Measurements from ENCODE around the gene DPEP1.
A peak's percentile ranks its signal among the peaks of the same experiment; 100 is the strongest.
"Not testable (repeated sequence)": the region's sequence is repeated elsewhere in the genome, so short reads cannot be mapped to it uniquely, and the experiment has no call there.

DPEP1 gene

DNA sequence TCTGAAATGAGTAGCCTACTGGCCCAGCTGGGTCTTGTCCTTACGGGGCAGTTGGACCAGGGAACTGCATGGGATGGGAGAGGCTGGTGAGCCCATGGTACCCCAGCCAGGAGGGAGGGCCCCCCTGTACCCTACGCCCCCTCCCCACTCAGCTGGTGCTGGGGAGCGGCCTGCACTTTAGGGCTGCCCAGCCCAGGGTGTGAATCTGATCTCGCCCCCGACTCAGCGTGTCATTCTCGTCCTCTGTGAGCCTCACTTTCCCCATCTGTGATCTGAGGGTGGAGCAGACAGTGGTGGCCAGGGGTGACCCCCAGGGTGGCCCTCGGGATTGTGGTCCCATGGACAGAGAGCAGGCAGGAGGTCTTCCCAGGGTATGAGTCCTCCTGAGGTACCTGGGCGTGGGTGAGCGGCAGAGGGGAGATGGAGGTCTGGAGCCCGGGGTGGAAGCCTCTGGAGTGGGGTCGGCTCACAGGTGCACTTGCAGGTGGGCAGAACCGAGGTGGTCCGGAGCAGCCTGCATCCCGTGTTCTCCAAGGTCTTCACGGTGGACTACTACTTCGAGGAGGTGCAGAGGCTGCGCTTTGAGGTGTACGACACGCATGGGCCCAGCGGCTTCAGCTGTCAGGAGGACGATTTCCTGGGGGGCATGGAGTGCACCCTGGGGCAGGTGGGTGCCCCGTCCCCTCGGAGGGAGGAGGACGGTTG, 36.2 kb upstream of the DPEP1 start:
- no peak for DNase-seq (ENCODE audit: low read depth, low spot score)

DNA sequence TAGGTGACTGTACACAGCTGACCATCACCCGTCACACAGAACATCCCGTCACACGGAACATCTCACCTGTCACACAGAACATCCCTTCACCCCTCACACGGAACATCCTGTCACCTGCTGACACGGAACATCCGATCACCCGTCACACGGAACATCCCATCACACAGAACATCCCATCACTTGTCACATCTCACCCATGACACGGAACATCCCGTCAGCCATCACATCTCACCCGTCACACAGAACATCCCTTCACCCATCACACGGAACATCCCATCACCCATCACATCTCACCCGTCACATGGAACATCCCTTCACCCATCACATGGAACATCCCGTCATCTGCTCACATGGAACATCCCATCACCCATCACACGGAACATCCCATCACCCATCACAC, 34.1 kb upstream of the DPEP1 start:
- DNase-seq (ENCODE audit: low read depth, low spot score): no peak

DNA sequence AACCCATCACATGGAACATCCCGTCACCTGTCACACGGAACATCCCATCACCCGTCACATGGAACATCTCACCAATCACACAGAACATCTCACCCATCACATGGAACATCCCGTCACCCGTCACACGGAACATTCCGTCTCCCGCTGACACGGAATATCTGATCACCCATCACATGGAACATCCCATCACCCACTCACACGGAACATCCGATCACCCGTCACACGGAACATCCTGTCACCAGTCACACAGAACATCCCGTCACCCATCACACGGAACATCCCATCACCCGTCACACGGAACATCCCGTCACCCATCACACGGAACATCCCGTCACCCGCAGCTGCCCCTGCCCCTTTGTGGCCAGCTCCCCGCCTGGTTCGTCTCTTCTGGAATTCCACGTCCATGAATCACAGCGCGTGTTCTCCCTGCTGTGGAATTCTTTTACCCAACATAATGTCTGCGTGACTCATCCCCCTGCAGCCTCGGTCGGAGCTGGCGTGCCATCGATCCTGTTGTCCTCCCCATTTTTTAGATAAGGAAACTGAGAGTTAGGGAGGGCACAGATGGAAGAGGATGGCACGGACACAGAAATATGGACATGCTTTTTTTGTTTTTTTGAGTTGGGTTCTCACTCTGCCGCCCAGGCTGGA, 32.3 kb upstream of the DPEP1 start:
- peak; percentile 89 for DNase-seq (ENCODE audit: low read depth, low spot score)

DNA sequence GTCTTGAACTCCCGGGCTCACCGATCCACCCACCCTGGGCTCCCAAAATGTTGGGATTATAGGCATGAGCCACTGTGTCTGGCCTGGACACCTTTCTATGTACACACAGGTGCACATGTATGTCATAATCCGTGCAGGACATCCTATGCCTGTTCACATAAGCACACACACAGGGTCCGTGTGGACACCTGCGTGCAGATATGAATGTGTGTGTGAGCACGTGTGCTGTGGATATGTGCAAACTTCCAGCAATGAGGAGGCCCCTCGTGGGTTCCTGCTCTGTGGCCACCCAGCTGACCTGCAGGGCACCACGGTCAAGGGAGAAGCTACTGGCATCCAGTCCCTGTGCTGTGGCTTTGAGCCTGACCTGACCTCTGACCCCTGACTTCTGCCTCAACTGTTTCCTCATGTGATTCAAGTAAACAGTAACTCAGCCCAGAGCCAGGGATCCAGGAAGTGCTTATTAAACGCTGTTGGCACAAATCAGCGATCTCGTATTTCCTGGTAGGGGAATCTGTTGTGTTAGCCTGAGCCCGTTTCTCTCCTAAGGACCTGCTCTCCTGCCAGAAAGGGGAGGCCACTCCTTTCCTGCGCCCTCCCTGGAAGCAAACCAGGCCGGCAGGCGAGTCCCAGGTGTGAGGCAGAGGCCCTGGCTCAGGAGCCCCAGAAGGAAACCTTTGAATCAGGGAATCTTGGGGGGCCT, 31.4 kb upstream of the DPEP1 start:
- peak; percentile 58 for DNase-seq (ENCODE audit: low read depth, low spot score)

DNA sequence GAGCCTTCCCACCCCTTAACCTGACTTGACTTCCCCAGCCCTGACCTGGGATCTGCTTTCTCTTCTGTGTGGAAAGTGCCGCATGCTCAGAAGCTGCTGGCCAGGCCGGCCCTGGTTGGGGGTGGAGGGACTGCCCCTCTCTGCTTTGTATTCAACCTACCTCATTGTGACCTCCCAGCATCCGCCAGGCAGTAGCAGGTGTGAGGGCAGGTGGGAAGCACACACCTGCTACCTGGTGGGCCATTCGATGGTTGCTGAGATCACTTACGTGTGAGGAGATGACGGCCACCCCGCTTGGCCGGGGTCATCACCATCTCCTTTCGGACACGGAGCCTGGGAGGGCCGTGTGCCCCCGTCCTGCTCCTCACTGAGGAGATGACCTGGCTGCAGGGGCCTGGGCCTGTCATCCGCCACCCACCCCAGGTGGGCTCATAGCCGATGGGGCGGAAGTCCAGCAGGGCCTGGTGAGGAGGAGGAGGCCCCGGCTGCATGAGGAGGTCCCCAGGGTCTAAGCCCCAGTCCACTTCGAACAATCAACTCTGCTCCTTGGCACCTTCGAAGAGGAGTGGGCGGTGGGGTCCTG, 30.7 kb upstream of the DPEP1 start:
- no peak for DNase-seq (ENCODE audit: low read depth, low spot score)

DNA sequence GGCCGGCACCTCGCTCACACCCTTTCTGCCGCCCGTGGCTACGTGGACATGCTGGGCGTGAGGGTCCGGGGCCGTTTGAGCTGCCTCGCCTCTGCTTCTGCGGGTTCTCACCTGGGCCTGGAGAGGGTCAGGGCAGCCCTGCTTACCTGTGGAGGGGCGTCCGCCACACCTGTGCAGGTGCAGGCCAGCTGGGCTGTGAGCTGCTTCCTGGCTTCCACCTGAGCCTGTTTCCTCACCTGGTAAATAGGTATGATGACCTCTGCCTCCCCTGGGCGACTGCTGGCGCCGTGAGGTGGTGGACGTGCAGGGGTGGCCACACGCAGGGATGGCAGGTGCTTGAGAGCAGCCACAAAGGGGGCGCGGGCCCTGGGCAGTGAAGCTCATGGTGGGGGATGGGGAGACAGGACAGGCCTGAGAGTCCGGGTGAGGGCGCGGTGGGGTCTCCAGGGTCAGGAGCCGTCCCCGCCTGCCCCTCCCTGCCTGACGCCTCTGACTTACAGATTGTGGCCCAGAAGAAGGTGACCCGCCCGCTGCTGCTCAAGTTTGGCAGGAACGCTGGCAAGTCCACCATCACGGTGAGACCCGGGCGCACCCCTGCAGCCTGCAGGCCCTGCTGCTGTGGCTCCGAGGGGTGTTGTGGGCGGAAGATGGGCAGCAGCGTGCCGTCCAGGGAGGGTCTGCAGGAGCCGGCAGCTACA, 30.1 kb upstream of the DPEP1 start:
- no peak for DNase-seq (ENCODE audit: low read depth, low spot score)

DNA sequence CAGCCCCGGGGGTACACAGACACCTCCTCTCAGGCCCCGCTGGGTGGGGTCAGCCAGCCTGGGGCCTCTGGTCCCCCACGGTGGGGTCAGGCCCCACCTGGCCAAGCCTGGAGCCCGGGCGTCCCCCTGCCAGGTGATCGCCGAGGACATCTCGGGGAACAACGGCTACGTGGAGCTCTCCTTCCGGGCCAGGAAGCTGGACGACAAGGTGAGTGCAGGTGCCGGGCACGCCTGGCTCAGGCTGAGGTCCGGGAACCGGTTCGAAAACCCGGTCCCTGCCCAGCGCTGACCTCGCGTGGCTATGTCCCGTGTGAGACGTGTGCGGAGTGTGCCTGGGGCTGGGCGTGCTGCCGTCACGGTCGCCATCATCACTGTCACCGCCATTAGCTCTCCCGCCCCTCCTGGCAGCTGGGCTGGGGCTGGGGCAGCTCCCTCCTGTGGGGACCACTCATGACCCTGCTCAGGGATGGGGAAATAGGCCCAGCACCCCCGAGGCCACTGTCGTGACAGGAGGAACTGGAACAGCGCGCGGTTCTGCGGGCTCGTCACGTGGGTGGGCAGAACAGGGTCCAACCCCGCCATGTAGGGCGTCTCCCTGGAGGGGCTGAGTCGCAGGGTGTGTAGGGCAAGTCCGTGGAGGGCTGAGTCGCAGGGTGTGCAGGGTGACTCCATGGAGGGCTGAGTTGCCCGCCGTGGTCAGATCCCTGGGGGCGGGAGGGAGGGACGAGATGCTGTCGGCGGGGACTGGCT, 29.4 kb upstream of the DPEP1 start:
- DNase-seq (ENCODE audit: low read depth, low spot score): no peak

DNA sequence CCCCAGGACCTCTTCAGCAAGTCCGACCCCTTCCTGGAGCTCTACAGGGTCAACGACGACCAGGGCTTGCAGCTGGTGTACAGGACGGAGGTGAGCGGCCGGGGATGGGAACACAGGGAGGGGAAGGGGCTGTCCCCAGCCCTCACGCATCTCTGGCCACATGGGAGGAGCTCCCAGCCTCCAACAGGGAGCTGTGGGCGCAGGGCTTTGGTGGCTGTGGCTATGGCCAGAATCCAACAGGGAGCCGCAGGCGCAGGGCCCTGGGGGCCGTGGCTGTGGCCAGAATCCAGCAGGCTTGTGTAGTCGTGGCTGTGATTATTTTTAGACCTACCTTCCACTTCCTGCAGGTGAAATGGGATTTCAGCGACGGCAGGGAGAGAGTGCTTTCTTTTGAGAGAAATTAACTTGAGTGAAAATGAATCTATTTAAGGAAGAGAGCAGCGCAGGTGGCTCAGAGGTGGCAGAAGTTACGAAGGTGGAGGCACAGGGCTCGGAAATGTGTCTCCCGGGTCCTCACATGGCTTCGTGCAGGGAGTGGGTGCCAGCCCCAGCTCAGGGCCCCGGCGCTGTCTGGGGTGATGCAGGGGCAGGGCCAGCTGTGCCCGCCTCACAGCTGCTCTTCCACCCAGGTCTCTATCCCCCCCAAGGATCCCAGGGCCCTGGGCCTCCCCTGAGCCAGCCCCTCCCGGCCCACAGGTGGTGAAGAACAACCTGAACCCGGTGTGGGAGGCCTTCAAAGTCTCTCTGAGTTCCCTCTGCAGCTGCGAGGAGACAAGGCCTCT, 28.5 kb upstream of the DPEP1 start:
- DNase-seq (ENCODE audit: low read depth, low spot score): no peak

DNA sequence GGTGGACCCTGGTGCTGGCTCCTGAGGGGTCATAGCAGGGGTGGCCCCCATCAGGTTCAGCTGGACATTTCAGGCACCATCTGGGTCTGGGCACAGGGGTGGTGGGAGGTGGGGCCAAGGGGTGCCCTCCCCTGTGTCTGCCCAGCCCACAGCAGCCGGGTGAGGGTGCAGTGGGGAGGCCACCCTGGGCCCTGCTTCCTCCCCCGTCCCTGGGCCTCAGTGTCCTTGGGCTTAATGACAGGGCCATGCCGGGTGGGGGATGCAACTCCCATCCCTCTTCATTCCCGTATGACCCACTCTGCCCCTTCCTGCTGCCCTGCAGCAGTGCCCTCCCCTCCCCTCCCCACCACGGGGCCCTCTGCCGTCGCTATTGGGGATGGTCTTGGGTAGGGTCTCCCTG, 27.2 kb upstream of the DPEP1 start:
- DNase-seq (ENCODE audit: low read depth, low spot score): no peak

DNA sequence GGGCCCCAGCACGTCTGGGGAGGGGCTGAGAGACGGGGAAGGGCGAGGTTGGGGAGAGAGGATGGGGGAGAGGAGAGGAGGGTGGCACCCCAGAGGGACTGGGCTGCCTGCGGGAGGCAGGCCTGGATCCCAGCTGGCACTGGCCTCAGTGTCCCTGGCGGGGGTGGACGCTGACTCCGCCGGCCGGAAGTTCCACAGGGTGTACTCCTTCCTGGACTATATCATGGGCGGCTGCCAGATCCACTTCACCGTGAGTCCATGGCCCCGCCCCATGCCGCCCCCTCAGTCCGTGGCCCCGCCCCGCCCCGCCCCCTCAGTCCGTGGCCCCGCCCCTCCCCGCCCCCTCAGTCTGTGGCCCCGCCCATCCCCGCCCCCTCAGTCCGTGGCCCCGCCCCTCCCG, 26.6 kb upstream of the DPEP1 start:
- no peak for DNase-seq (ENCODE audit: low read depth, low spot score)

DNA sequence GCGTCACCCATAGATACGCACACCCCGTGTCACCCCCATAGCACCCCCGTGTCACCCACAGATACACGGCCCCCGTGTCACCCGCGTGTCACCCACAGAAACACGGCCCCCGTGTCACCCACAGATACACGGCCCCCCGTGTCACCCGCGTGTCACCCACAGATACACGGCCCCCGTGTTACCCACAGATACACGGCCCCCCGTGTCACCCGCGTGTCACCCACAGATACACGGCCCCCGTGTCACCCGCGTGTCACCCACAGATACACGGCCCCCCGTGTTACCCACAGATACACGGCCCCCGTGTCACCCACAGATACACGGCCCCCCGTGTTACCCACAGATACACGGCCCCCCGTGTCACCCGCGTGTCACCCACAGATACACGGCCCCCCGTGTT, 25.8 kb upstream of the DPEP1 start:
- DNase-seq (ENCODE audit: low read depth, low spot score): not testable (repeated sequence)

DNA sequence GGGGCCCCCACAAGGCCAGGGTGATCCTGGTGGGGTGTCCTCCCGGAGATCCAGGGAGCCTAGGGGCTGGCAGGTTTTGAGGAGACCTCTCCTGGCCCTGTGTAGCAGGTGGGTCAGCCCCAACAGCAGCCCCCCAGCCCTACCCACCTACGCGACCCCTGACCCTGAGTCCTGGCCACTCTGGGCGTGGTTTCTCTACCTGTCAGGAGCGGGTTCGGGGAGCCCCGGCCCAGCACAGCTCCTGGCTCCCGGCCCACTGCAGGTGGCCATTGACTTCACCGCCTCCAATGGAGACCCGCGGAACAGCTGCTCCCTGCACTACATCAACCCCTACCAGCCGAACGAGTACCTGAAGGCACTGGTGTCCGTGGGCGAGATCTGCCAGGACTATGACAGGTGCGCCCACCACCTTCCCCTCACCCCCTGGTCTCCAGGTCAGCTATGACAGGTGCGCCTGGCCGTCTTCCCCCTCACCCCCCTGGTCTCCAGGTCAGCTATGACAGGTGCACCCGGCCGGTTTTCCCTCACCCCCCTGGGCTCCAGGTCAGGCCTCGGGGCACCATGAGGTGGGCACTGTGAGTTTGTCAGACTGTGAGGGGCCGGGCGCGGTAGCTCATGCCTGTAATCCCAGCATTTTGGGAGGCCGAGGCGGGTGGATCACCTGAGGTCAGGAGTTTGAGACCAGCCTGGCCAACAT, 24.9 kb upstream of the DPEP1 start:
- DNase-seq (ENCODE audit: low read depth, low spot score): no peak

DNA sequence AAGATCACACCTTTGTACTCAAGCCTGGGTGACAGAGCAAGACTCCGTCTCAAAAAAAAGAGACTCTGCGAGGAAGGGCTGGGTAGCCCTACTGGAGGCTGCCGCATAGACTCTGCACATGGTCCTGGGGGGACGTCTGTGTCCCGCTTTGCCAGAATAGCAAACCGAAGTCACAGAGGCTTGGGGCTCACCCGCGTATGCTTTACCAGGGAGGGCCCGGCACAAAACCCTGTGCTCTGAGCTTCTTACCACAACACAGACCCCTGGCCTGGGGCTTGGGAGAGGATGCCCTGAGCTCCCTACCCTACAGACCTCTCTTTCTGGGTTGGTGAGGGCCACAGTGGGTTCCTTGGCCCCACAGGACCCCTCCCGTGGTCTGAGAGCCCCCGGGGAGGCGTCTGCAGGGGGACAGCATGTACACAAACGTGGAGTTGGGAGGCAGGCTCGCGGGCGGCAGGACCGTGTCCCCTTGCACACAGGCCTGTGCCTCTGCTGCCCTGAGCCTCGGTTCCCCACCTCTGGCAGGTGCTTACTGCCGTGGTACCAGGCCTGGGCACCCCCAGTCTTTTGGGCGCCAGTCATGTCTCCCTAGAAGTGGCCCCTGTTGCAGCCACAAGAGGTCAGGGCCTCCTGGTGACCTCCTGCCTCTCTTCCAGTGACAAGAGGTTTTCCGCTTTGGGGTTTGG, 24.1 kb upstream of the DPEP1 start:
- DNase-seq (ENCODE audit: low read depth, low spot score): no peak

DNA sequence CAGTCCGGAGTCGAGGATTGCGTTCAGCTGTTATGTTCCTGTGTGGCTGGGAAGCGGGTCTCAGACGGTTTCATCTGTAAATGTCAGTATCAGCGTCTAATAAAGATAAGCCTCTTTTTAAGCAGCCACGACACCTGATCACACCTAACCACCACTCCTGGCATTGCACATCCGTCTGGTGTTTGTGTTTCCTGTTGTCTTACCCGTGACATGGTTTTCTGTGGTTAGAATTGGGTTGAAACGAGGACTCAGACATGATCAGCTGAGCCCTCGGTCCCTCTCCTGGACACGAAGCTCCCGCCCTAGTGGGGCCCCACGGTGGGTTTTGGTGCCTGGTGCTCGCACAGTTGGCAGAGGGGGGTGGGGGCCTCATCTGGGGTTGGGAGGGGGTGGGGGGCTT, 19.6 kb upstream of the DPEP1 start:
- no peak for DNase-seq (ENCODE audit: low read depth, low spot score)

DNA sequence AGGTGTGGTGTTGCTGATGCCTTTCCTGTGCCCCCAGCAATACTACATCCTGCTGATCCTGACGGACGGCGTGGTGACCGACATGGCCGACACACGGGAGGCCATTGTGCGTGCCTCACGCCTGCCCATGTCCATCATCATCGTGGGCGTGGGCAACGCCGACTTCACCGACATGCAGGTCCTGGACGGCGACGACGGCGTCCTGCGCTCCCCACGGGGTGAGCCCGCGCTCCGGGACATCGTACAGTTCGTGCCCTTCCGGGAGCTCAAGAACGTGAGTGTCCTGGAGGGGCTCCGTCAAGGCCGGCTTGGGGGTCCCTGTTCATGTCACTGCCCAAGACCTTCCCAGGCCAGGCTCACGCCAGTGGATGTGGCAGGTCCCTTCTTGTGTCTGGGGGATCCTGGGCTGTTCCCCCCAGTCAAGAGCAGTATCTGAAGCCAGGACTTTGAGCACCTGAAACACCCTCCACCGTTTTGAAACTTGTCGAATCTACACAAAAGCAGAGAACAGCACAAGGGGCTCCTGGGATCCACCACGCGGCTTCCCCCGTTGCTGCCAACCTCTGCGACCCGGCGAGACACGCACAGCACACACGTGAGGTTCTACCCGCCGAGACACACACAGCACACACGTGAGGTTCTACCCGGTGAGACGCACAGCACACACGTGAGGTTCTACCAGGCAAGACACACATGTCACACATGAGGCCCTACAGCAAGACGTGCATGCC, 17.9 kb upstream of the DPEP1 start:
- DNase-seq (ENCODE audit: low read depth, low spot score): no peak

DNA sequence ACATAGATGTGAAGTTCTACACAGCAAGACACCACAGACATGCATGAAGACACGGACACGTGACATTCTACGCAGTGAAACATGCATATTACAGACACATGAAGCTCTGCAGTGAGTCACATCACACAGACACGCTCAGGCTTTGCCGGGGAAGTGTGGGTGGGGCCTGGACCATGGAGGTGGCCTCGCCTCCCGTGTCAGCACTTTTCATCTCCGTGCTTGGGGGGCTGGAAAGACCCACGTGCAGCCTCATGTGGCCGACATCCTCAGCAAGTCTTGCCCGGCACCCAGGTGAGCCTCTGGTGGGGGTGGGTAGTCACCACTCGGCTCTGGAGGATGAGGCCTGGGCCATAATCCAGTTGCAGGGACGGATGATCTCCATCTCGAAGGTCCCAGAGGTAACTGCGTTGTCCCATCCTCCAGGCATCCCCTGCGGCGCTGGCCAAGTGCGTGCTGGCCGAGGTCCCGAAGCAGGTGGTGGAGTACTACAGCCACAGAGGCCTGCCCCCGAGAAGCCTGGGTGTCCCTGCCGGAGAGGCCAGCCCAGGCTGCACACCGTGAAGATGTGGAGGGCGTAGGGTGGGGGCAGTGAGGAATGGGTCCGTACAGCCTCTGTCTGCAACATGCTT, 17.3 kb upstream of the DPEP1 start:
- no peak for DNase-seq (ENCODE audit: low read depth, low spot score)

DNA sequence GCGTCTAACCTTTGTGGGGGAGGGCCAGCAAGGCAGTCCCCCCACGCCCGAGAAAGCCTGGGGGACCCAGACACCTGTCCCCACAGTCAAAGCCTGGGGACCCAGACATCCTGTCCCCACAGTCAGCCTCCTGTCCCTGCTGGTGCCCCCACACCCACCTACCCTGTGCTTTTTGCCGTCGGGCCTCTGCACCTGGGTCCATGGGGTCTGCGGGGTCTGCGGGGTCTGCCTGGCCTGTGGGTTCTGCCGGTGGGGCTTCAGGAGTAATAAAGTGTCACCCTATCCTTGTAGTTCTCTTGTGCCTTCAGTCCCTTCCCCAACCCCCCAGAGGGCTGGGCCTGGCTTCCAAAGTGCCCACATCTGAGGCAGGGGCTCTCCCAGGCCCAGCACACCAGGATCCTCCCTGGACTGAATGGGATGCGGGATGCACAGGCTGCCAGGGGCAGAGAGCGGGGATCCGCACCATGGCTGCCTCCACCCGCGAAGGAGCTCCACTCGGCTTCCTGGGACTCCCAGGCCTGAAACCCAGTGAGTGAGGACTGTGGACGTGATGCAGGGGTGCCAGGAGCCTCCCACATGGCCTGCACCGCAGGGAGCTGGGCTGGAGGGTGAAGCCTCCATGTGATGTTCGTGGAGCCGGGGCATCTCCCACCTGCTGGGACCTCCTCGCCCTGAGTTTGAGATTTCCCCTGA, 16.3 kb upstream of the DPEP1 start:
- no peak for DNase-seq (ENCODE audit: low read depth, low spot score)

DNA sequence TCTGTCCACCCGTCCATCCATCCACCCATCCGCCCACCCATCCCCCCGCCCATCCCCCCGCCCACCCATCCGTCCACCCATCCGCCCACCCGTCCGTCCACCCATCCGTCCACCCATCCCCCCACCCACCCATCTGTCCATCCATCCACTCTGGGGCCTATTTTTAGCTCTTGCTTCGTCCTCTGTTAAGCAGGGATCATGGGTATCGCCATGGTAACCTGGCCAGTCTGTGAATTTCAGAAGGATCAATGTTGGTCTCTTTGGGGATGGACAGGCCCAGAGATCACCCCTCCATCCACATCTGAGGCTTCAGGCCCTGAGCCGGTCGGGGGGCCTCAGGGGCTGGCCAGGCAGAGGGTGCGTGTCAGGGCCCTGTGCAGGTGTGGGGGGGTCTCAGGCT, 15.2 kb upstream of the DPEP1 start:
- no peak for DNase-seq (ENCODE audit: low read depth, low spot score)

Measured in smooth muscle cell of the brain vasculature (primary cell).